Left ventricle myocardium inferior (tissue), 1 donor: ENCODE measurements around the gene EPN1. TPM values are rescaled to one million over a fixed set of nuclear protein-coding genes. Genes with fewer than 3 reads are reported as not detected.

Experiments
- DNase-seq: peaks from one replicate; pipeline ENCODE4 v3.0.0-alpha.2; 2020
- H3K27ac ChIP-seq: fragments of 200-600 bp; replicated peaks from 2 replicates; pipeline ENCODE4 v1.8.0; 2021
- H3K27me3 ChIP-seq: fragments of 200-600 bp; 2 replicates; pipeline ENCODE4 v1.8.0; 2021; ENCODE audit warnings: low read depth
- H3K36me3 ChIP-seq: fragments of 200-600 bp; 2 replicates; pipeline ENCODE4 v1.8.0; 2021
- H3K4me1 ChIP-seq: fragments of 200-600 bp; 2 replicates; pipeline ENCODE4 v1.8.0; 2021
- H3K4me3 ChIP-seq: fragments of 200-600 bp; 2 replicates; pipeline ENCODE4 v1.8.0; 2021; ENCODE audit warnings: mild to moderate bottlenecking, moderate library complexity
- H3K9me3 ChIP-seq: fragments of 200-600 bp; replicated peaks from 2 replicates; pipeline ENCODE4 v1.8.0; 2021
- intact Hi-C: fragments of 100-400 bp; cut with micrococcal nuclease; formaldehyde crosslinking; loops from one replicate; pipeline ENCODE4 v1.11.0; 2022
- total RNA-seq: library from RNA; stranded (reverse); fragmentation: NEBNext Ultra II Directional; extraction: Animal tissue kit (Norgen Biotek cat#: 25700); gene quantifications from one replicate; pipeline ENCODE4 v1.2.1, GENCODE V29; 2021
- TF ChIP-seq, protein P1 (sequence below): fragments of 200-600 bp; IDR thresholded peaks from 2 replicates; pipeline ENCODE4 v1.8.0; 2021; ENCODE audit warnings: antibody characterized with exemption, mild to moderate bottlenecking, borderline replicate concordance
- donor health status: DM: no; HTN: yes; CAD: no; lungs with severe emphysema.

Gene EPN1
- total RNA-seq, 1 donor from 2014 or later = 205 TPM

DNA sequence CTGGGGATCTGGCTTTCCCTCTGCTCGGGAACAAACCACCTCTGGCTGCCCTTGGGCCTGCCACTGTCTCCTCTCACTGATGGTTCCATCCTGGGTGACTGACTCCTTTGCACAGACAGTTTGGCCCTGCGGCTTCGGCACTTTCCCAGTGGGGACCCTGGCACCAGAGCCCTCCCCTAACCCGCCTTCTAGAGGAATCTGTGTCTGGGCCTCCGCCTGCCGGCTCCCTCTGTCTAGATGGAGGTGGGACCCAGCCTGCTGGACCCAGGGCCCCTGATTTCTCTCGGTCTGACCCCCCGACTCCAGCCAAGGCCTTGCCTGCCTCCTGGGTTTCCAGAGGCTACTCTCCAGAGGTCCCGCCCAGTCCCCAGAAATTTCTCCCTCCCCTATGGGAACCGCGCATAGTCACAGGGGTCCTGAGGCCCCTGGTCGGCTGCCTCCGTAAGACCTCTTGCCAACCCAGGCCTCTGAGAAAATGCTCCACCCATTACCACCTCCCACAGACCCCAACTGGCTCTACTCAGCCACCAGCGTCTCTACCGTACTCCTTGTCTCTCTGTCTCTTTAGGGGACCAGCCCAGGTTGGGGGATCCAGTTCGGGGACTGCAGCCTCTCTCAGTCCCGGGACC is 24.3 kb upstream of the EPN1 start:
- TF ChIP-seq, protein P1, sequence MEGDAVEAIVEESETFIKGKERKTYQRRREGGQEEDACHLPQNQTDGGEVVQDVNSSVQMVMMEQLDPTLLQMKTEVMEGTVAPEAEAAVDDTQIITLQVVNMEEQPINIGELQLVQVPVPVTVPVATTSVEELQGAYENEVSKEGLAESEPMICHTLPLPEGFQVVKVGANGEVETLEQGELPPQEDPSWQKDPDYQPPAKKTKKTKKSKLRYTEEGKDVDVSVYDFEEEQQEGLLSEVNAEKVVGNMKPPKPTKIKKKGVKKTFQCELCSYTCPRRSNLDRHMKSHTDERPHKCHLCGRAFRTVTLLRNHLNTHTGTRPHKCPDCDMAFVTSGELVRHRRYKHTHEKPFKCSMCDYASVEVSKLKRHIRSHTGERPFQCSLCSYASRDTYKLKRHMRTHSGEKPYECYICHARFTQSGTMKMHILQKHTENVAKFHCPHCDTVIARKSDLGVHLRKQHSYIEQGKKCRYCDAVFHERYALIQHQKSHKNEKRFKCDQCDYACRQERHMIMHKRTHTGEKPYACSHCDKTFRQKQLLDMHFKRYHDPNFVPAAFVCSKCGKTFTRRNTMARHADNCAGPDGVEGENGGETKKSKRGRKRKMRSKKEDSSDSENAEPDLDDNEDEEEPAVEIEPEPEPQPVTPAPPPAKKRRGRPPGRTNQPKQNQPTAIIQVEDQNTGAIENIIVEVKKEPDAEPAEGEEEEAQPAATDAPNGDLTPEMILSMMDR = no peak
- Histone ChIP-seq H3K27ac (no peak overlapping the region), H3K27me3 (no peaks in the 10 kb centered on the region), H3K9me3 (no peaks in the 10 kb centered on the region), H3K4me1 (peaks cover 51% of the 10 kb centered on the region), H3K36me3 (peaks cover 7% of the 10 kb centered on the region), H3K4me3 (no peak overlapping the region)
- intact Hi-C loops = no loop called here
- no peak for DNase-seq

DNA sequence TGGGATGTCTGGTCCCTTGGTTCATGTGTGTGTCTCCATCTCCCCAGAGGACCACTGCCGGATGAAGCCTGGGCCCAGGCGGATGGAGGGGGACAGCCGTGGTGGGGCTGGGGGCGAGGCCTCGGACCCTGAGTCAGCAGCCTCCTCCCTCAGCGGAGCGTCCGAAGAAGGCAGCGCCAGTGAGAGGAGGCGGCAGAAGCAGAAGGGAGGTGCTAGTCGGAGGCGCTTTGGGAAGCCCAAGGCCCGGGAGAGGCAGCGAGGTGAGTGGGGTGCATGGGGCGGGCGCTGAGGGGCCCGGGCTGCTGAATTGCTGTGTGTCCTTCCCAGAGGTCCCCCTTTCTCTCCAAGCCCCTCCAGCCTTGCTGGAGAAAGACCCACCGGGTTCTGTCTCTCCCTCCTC is 23.8 kb upstream of the EPN1 start:
- H3K27ac ChIP-seq = no peak overlapping the region
- no peaks in the 10 kb centered on the region for H3K27me3 ChIP-seq
- intact Hi-C loops = no loop called here
- H3K4me1 ChIP-seq = peaks cover 56% of the 10 kb centered on the region
- TF ChIP-seq, protein P1 = no peak
- no peak overlapping the region for H3K4me3 ChIP-seq
- DNase-seq = no peak
- peaks cover 7% of the 10 kb centered on the region for H3K36me3 ChIP-seq
- H3K9me3 ChIP-seq = no peaks in the 10 kb centered on the region

DNA sequence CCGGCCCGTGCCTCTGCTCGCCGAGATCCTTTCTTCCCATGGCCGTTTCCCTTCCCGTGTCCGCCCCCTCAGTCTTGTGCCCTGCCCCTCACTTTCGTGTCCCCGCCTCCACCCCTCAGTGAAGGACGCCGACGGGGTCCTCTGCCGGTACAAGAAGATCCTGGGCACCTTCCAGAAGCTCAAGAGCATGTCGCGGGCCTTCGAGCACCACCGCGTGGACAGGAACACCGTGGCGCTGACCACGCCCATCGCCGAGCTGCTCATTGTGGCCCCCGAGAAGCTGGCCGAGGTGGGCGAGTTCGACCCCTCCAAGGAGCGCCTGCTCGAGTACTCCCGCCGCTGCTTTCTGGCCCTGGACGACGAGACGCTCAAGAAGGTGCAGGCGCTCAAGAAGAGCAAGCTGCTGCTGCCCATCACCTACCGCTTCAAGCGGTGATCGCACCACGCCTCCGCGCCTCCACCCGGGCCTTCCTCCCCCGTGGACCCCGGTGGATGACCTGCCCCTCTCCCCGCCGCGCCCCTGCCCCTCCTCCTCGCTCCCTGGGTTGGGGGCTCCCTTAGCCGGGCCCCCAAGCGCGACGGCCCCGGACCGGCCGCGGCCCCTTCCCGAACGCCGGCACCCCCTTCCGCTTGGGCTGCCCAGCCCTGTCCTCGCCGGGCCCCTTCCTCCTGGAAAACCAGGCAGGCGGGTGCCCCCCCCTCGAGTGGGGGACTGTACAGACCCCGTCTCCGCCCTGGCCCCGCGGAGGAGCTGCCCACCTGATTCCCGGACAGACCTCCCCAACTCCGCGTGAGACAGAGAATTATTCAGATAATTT is 22.5 kb upstream of the EPN1 start:
- DNase-seq = no peak
- no peaks in the 10 kb centered on the region for H3K27me3 ChIP-seq
- no peaks in the 10 kb centered on the region for H3K9me3 ChIP-seq
- peak overlapping the region; percentile 88 for H3K4me3 ChIP-seq
- H3K36me3 ChIP-seq = peaks cover 9% of the 10 kb centered on the region
- H3K4me1 ChIP-seq = peaks cover 59% of the 10 kb centered on the region
- intact Hi-C loops = no loop called here
- TF ChIP-seq, protein P1 = no peak
- H3K27ac ChIP-seq = peak overlapping the region; percentile 98

DNA sequence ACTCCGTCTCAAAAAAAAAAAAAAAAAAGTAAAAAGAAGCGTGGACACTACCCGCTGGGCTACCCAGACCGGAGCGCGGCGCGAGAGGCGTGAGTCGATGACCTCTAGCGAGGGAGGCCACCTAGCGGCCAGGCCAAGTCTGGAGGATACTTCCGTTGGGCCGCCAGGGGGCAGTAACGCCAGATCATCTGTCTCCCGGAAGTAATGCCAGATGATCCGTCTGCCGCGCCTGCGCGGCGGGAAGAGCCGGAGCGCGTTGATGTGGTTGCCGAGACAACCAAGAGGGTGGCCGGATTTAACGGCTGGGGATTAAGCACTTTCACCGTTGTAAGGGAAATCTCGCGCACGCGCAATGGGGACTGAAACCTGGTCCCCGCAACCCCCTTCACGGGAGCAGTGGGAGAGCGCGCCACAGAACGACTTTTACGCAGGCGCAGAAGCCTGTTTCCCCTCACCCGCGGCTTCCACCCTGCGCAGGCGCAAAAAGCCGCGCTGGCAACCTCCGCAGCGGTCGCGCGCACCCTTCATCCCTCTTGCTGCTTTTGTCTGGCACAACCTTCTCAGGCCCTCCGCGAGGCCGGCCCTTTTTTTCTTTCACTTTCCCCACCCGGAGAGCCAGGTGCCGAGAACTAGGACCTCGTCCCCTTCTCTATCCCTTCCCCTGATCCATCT is 21.2 kb upstream of the EPN1 start:
- Histone ChIP-seq H3K4me3 (peak overlapping the region; percentile 88), H3K9me3 (no peaks in the 10 kb centered on the region), H3K36me3 (peaks cover 10% of the 10 kb centered on the region), H3K27me3 (no peaks in the 10 kb centered on the region), H3K4me1 (peaks cover 59% of the 10 kb centered on the region), H3K27ac (peak overlapping the region; percentile 98)
- DNase-seq = peak; percentile 97
- intact Hi-C loops = no loop called here
- TF ChIP-seq, protein P1 = peak; percentile 96

DNA sequence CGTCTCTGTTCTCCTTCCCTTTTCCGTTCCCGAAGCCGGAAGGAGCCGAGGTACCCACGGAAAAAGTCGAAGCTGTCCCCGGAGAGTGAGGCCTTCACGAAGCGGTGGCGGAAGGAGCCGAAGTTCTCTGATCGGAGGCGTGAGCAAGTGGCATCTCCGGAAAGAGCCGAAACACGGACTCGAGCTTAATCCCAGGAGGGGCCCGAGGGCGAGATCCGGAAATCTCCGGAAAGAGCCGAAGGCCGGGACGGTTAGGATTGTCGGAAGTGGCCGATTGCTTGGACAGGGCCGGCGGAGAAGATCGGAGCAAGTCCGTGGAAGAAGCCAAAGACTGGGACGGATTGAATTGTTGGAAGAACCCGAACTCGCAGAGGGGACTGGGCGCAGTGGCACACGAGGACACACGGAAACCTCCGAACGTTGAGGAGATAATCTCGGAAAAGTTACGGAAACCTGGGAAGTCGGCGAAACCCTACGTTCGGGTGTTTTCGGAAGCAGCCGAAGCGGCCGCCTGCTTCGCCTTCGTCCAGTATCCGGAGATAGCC is 20.6 kb upstream of the EPN1 start:
- TF ChIP-seq, protein P1 = no peak
- Histone ChIP-seq H3K27ac (peak overlapping the region; percentile 98), H3K27me3 (no peaks in the 10 kb centered on the region), H3K9me3 (no peaks in the 10 kb centered on the region), H3K4me3 (peak overlapping the region; percentile 88), H3K36me3 (peaks cover 13% of the 10 kb centered on the region), H3K4me1 (peaks cover 59% of the 10 kb centered on the region)
- peak; percentile 99 for DNase-seq
- intact Hi-C loops = no loop called here
